Measurements from ENCODE around the gene TOE1. TPM values are rescaled to one million over a fixed set of nuclear protein-coding genes. Genes with fewer than 3 reads are reported as not detected.
A peak's percentile ranks its signal among the peaks of the same experiment; 100 is the strongest.
"Not testable (repeated sequence)": the region's sequence is repeated elsewhere in the genome, so short reads cannot be mapped to it uniquely, and the experiment has no call there.

The TOE1 gene
- total RNA-seq = 35.8 TPM

DNA sequence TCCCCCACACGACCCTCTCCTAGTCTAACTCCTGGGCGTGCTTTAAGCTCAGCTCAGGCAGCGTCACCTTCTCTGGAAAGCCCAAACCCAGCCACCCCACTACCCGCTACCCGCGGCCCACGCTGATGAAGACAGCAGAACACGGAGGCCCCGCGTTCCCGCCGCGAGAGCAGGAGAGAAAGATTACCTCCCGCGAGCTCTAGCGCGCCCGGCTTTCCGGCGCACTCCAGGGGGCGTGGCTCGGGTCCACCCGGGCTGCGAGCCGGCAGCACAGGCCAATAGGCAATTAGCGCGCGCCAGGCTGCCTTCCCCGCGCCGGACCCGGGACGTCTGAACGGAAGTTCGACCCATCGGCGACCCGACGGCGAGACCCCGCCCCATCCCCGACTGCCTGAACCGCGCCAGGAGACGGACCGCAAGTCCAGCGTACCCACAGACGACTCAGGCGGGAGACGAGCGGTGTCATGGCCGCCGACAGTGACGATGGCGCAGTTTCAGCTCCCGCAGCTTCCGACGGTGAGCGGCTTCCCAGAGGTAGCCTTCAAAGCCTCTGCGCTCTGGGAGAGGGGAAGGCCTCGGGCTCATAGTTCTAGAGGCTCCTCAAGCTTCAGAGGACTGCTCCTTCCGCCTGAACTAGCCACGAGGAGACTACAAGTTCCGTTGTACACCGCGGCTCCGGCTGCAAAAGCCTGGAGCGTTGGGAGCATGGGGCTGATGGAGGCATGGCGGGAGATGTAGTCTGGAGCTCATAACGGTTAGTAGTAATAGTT lies at the start of gene TOE1, which contains the start of gene MUTYH:
TOE1 (plus strand) TSS at position 382 of the 770 bp plus-strand sequence; CDS start at position 465, 83 bp downstream.
MUTYH (minus strand) TSS at position 652 of the 770 bp plus-strand sequence. CDS start 5,935 bp downstream, outside the sequence.
- DNase-seq (ENCODE audit: low read depth in 2 of 3, low spot score in 2 of 3) = peak; percentile 81 to 93 (median 90)

- not testable (repeated sequence) for DNase-seq (ENCODE audit: low read depth in 2 of 3, low spot score in 2 of 3)
Observed at GRCh38 chr1:45291002-45291401, 49.0 kb upstream of the TOE1 start.

GRCh38 chr1:45291716-45292115 lies 48.3 kb upstream of the TOE1 start:
- no peak for DNase-seq (ENCODE audit: low read depth in 2 of 3, low spot score in 2 of 3)

DNA sequence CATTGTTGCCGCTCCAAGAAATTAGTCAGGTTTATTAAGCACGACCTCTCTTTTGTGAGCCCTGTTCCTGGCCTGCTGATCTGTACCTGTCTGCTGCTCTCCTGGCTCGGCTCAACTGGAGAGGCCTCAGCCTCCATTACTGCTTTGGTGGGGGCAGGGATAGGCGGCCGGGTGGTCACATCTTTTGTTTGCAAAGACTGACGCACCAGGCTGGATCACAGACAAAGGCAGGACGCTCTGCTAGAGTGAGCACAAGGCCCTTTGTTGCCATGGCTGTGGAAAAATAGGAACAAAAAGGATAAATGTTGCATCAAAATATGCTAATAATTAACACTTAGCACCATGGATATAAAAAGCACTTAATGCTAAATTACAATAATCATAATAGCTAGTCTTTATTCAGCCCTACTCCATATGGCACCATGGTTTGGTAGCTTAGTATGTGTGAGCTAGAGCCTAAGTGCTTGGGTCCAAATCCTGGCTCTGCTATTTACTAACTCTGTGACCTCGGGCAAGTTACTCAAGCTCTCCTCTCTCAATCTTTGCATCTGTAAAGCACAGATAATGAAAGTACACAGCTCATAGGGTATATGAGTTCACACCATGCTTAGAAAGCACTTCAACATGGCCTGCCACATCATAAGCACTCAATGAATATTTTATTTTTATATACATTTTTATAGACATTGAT lies 42.2 kb upstream of the TOE1 start:
- DNase-seq (ENCODE audit: low read depth in 2 of 3, low spot score in 2 of 3) = no peak

- DNase-seq (ENCODE audit: low read depth in 2 of 3, low spot score in 2 of 3) = no peak
Observed at GRCh38 chr1:45299296-45299695, 40.7 kb upstream of the TOE1 start.

GRCh38 chr1:45299981-45300668 lies 39.8 kb upstream of the TOE1 start:
- peak; percentile 29 to 88 (median 62) for DNase-seq (ENCODE audit: low read depth in 2 of 3, low spot score in 2 of 3)

- no peak for DNase-seq (ENCODE audit: low read depth in 2 of 3, low spot score in 2 of 3)
Observed at GRCh38 chr1:45300669-45300997, 39.3 kb upstream of the TOE1 start.

DNA sequence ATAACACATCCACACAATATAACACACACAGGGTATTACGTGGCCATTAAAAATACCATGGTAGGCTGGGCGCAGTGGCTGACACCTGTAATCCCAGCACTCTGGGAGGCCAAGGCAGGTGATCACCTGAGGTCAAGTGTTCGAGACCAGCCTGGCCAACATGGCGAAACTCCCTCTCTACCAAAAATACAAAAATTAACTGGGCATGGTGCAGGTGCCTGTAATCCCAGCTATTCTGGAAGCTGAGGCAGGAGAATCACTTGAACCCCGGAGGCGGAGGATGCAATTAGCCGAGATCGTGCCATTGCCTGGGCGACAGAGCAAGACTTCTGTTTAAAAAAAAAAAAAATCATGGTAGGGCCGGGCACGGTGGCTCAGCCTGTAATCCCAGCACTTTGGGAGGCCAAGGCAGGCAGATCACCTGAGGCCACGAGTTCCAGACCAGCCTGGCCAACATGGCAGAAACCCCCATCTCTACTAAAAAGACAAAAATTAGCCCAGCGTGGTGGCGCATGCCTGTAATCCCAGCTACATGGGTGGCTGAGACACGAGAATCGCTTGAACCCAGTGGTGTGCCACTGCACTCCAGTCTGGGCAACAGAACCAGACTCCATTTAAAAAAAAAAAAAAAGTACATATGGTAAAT lies 37.3 kb upstream of the TOE1 start:
- no peak for DNase-seq (ENCODE audit: low read depth in 2 of 3, low spot score in 2 of 3)

DNA sequence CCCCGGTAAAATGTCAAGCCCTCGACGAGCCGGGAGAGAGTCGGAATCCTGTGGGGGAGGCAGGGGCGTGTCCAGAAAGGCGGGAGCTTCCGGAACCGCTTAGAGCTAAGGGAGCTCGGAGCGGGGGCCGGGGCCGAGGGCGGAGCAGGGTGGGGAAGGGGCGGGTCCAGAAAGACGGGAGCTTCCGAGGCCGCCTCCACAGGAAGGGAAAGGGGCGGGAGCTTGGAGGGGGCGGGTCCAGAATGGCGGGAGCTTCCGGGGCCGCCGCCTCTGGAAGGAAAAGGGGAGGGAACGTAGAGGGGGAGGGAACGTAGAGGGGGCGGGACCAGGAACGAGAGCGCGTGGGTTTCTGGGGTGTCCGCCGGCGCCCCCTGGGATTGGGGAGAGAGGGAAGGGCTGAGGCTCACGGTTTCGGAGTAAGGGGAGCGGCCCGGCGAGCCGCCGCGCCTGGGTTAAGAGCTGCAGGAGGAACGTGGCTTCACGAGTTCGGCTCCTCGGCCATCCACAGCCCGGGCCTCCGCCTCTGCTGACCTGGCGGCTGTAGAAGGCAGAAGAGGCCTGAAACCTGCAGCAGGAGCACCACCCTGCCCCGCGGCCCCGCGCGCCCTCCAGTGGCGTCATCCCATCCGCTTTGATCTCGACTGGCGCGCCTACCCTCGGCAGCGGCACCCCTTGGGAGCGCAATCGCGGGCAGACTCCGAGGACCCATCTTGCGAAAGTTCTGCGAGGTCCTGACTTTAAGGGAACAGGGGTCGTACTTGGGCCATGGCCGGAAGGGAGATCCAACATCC lies 36.3 kb upstream of the TOE1 start:
- peak; percentile 92 to 98 (median 97) for DNase-seq (ENCODE audit: low read depth in 2 of 3, low spot score in 2 of 3)

- peak in 1 of 3 donors; percentile 9 for DNase-seq (ENCODE audit: low read depth in 2 of 3, low spot score in 2 of 3)
Observed at GRCh38 chr1:45304311-45305081, 35.5 kb upstream of the TOE1 start.

- no peak for DNase-seq (ENCODE audit: low read depth in 2 of 3, low spot score in 2 of 3)
Observed at GRCh38 chr1:45305231-45305630, 34.7 kb upstream of the TOE1 start.

DNA sequence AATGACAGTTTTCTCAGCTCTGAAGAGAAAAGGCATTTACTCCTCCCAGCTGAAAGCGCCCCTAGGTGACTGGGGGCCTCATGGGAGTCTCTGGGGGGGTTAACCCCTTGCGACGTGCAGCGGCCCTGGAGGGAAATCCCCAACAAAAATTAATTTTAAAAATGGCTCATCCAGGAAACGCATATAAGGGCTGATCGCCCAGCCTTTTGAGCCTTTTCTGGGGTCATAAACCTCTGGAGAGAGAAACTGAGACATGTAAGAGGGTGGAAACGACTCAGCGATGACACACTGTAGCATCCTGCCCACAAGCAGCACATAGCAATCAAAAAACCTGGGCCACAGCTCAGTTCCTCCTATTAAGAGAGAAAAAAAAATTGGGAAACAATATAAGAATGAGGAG lies 33.7 kb upstream of the TOE1 start:
- DNase-seq (ENCODE audit: low read depth in 2 of 3, low spot score in 2 of 3) = no peak

- no peak for DNase-seq (ENCODE audit: low read depth in 2 of 3, low spot score in 2 of 3)
Observed at GRCh38 chr1:45306905-45307304, 33.1 kb upstream of the TOE1 start.

DNA sequence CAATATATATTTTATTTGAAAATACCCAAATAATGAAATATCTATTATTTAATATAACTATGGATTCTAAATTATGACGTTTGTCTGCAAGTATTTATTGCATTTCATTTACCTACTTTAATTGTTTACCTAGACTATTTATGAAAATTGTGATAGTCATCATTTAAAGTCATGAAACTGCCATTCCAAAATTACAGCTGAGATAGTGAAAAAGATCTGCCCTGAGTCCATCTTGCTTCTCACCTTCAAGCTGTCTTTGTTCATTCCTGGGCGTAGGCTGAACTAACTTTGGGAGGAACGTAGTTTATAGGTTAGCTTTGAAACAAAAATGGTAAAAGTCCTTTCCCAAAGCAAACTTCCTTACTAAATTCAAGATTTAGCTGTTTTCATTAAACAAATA lies 25.7 kb upstream of the TOE1 start:
- DNase-seq (ENCODE audit: low read depth in 2 of 3, low spot score in 2 of 3) = no peak

GRCh38 chr1:45317166-45317565 lies 22.8 kb upstream of the TOE1 start:
- DNase-seq (ENCODE audit: low read depth in 2 of 3, low spot score in 2 of 3) = no peak

DNA sequence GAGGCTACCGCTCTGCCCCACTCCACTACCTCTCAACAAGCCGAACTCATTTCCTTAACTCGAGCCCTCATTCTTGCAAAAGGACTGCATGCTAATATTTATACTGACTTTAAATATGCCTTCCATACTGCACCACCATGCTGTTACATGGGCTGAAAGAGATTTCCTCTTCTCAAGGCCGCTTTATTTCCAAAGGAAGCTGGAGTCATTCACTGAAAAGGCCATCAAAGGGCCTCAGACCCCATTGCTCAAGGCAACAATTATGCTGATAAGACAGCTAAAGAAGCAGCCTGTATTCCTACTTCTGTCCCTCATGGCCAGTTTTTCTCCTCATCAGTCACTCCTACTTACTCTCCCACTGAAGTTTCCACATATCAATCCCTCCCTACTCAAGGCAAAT lies 20.2 kb upstream of the TOE1 start:
- DNase-seq (ENCODE audit: low read depth in 2 of 3, low spot score in 2 of 3) = no peak

DNA sequence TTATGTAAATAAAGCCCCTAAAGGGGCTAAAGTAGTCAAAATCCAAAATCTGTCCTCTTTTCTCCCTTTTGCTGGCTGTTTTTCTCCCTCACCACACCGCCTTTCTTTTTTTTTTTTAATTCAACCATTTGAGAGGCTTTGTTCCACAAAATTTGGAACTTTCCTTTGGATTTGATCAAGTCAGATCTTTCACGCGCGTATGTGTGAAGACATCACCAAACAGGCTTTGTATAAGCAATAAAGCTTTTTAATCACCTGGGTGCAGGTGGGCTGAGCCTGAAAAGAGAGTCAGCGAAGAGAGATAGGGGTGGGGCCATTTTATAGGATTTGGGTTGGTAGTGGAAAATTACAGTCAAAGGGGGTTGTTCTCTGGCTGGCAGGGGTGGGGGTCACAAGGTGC lies 18.5 kb upstream of the TOE1 start:
- DNase-seq (ENCODE audit: low read depth in 2 of 3, low spot score in 2 of 3) = no peak

DNA sequence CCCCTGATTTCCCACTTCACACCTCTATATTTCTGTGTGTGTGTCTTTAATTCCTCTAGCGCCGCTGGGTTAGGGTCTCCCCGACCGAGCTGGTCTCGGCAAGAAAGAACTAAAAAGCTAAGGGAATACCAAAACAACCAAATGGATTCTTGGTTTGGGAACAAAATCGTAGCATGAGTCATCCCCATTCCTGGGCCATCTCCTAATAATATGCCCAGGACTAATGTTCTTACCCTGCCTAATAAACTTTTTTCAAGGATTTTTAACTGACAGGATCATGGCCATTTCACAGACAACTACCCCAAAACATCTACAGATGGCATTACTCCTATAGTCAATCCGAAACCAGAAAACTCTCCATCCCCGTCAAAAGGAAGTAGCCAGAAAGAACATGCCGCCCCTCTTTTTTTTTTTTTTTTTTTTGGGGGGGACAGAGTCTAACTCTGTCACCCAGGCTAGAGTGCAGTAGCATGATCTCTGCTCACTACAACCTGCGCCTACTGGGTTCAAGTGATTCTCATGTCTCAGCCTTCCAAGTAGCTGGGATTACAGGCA lies 17.4 kb upstream of the TOE1 start:
- DNase-seq (ENCODE audit: low read depth in 2 of 3, low spot score in 2 of 3) = no peak

- no peak for DNase-seq (ENCODE audit: low read depth in 2 of 3, low spot score in 2 of 3)
Observed at GRCh38 chr1:45325851-45326506, 14.0 kb upstream of the TOE1 start.

Measured in hematopoietic multipotent progenitor cell (in vitro differentiated cells).